Bronchial epithelial cell (primary cell): ENCODE results near the gene ABCA13. TPM values are rescaled to one million over a fixed set of nuclear protein-coding genes. Genes with fewer than 3 reads are reported as not detected.

Experiments
- DNase-seq: peaks from one replicate; pipeline ENCODE4 v3.0.0-alpha.2; 2010; ENCODE audit warnings: low read depth
- FAIRE-seq: peaks from 2 replicates; lab custom pipeline; 2011; peaks lifted over from hg19 to GRCh38; lab: Jason Lieb, UNC
- H3K27me3 ChIP-seq: 2 replicates; pipeline ENCODE4 v1.5.1; 2011; ENCODE audit warnings: low read length; ENCODE audit not compliant: control insufficient read depth, insufficient read depth
- H3K36me3 ChIP-seq: 2 replicates; pipeline ENCODE4 v1.5.1; 2011; ENCODE audit warnings: low read length; ENCODE audit not compliant: control insufficient read depth, insufficient read depth
- H3K4me3 ChIP-seq: 2 replicates; pipeline ENCODE4 v1.5.1; 2011; ENCODE audit warnings: mild to moderate bottlenecking, low read depth, low read length, control low read depth
- CTCF ChIP-seq: IDR thresholded peaks from 2 replicates; pipeline ENCODE4 v1.5.1; 2011; ENCODE audit warnings: mild to moderate bottlenecking, moderate library complexity, low read length, control low read depth, inconsistent platforms; ENCODE audit not compliant: insufficient read depth, severe bottlenecking
- total RNA-seq: library from RNA; depleted of rRNA; stranded (reverse); fragments of >200 nt; gene quantifications from 2 replicates; pipeline ENCODE4 v1.2.1, GENCODE V29; 2014

The ABCA13 gene
- total RNA-seq, 1 donor from 2014 or later = 0.79 TPM

- FAIRE-seq (no peak), DNase-seq (no peak)
- Histone ChIP-seq H3K4me3 (no peak overlapping the region), H3K27me3 (no peaks in the 10 kb centered on the region), H3K36me3 (no peaks in the 10 kb centered on the region)
- TF ChIP-seq CTCF = no peak
These were observed 145.5 kb downstream of the ABCA13 start for GRCh38 chr7:48316768-48317167.

- no peak for TF ChIP-seq CTCF
- no peak overlapping the region for H3K4me3 ChIP-seq
- FAIRE-seq (no peak), DNase-seq (no peak)
- no peaks in the 10 kb centered on the region for H3K36me3 ChIP-seq
- H3K27me3 ChIP-seq = no peaks in the 10 kb centered on the region
These were observed 146.1 kb downstream of the ABCA13 start for GRCh38 chr7:48317360-48317759.

- H3K36me3 ChIP-seq = no peaks in the 10 kb centered on the region
- no peak for FAIRE-seq
- no peak for TF ChIP-seq CTCF
- no peaks in the 10 kb centered on the region for H3K27me3 ChIP-seq
- DNase-seq = no peak
- H3K4me3 ChIP-seq = no peak overlapping the region
These were observed 150.2 kb downstream of the ABCA13 start for GRCh38 chr7:48321319-48322010.

- peak; percentile 81 for TF ChIP-seq CTCF
- DNase-seq = peak; percentile 48
- Histone ChIP-seq H3K36me3 (no peaks in the 10 kb centered on the region), H3K27me3 (no peaks in the 10 kb centered on the region), H3K4me3 (no peak overlapping the region)
- peak; percentile 58 for FAIRE-seq
These were observed 165.9 kb downstream of the ABCA13 start for GRCh38 chr7:48337012-48337621.

- TF ChIP-seq CTCF = no peak
- FAIRE-seq = no peak
- Histone ChIP-seq H3K4me3 (no peak overlapping the region), H3K27me3 (no peaks in the 10 kb centered on the region), H3K36me3 (no peaks in the 10 kb centered on the region)
- DNase-seq = no peak
These were observed 166.5 kb downstream of the ABCA13 start for GRCh38 chr7:48337781-48338180.
